ENCODE data around the gene PTPMT1. TPM values are rescaled to one million over a fixed set of nuclear protein-coding genes. Genes with fewer than 3 reads are reported as not detected.
"Not testable (repeated sequence)": the region's sequence is repeated elsewhere in the genome, so short reads cannot be mapped to it uniquely, and the experiment has no call there.

Gene PTPMT1
- polyA plus RNA-seq, 2 donors, result 38.2 to 50.7 TPM

- no peak overlapping the region for H3K4me3 ChIP-seq (ENCODE audit: low read depth in 1 of 2, low read length in 2 of 2)
- no peaks in the 10 kb centered on the region for H3K9me3 ChIP-seq (ENCODE audit: control insufficient read depth in 2 of 2, insufficient read depth in 1 of 2, low read depth in 1 of 2, low read length in 1 of 2)
- H3K27ac ChIP-seq (ENCODE audit: low read depth in 2 of 2, low read length in 1 of 2), result no peak overlapping the region
- no peaks in the 10 kb centered on the region for H3K27me3 ChIP-seq (ENCODE audit: control insufficient read depth in 1 of 2, insufficient read depth in 2 of 2, low read length in 2 of 2)
- H3K4me1 ChIP-seq (ENCODE audit: control insufficient read depth in 2 of 2, insufficient read depth in 2 of 2, low read length in 1 of 2), result no peaks in the 10 kb centered on the region
- no peaks in the 10 kb centered on the region for H3K36me3 ChIP-seq (ENCODE audit: control insufficient read depth in 2 of 2, insufficient read depth in 2 of 2, low read length in 1 of 2)
- WGBS, 2 donors, result 98% methylated on average over 1 of the region's 1 CpG
These were observed 6.7 kb upstream of the PTPMT1 start for GRCh38 chr11:47558695-47559094.

- 83 to 89% methylated on average over 2 of the region's 2 CpGs for WGBS, 2 donors
- H3K36me3 ChIP-seq (ENCODE audit: control insufficient read depth in 2 of 2, insufficient read depth in 2 of 2, low read length in 1 of 2), result no peaks in the 10 kb centered on the region
These were observed 5.0 kb upstream of the PTPMT1 start for GRCh38 chr11:47560426-47560825.

GRCh38 chr11:47562393-47562792 is 3.0 kb upstream of the PTPMT1 start:
- 83 to 98% methylated on average over 4 of the region's 4 CpGs for WGBS, 2 donors

More at GRCh38 chr11:47560426-47560825, 5.0 kb upstream of the PTPMT1 start:
- Histone ChIP-seq H3K27ac (ENCODE audit: low read depth in 2 of 2, low read length in 1 of 2) (no peak overlapping the region), H3K4me1 (ENCODE audit: control insufficient read depth in 2 of 2, insufficient read depth in 2 of 2, low read length in 1 of 2) (no peaks in the 10 kb centered on the region), H3K27me3 (ENCODE audit: control insufficient read depth in 1 of 2, insufficient read depth in 2 of 2, low read length in 2 of 2) (no peaks in the 10 kb centered on the region), H3K9me3 (ENCODE audit: control insufficient read depth in 2 of 2, insufficient read depth in 1 of 2, low read depth in 1 of 2, low read length in 1 of 2) (no peaks in the 10 kb centered on the region), H3K4me3 (ENCODE audit: low read depth in 1 of 2, low read length in 2 of 2) (no peak overlapping the region)

GRCh38 chr11:47564366-47564765 is 1.0 kb upstream of the PTPMT1 start:
- not testable (repeated sequence) for H3K27ac ChIP-seq (ENCODE audit: low read depth in 2 of 2, low read length in 1 of 2); H3K27me3 ChIP-seq (ENCODE audit: control insufficient read depth in 1 of 2, insufficient read depth in 2 of 2, low read length in 2 of 2); H3K4me3 ChIP-seq (ENCODE audit: low read depth in 1 of 2, low read length in 2 of 2); H3K36me3 ChIP-seq (ENCODE audit: control insufficient read depth in 2 of 2, insufficient read depth in 2 of 2, low read length in 1 of 2); H3K4me1 ChIP-seq (ENCODE audit: control insufficient read depth in 2 of 2, insufficient read depth in 2 of 2, low read length in 1 of 2); H3K9me3 ChIP-seq (ENCODE audit: control insufficient read depth in 2 of 2, insufficient read depth in 1 of 2, low read depth in 1 of 2, low read length in 1 of 2)
- 89 to 92% methylated on average over 10 of the region's 10 CpGs for WGBS, 2 donors

More at GRCh38 chr11:47562393-47562792, 3.0 kb upstream of the PTPMT1 start:
- not testable (repeated sequence) for H3K36me3 ChIP-seq (ENCODE audit: control insufficient read depth in 2 of 2, insufficient read depth in 2 of 2, low read length in 1 of 2); H3K27ac ChIP-seq (ENCODE audit: low read depth in 2 of 2, low read length in 1 of 2); H3K27me3 ChIP-seq (ENCODE audit: control insufficient read depth in 1 of 2, insufficient read depth in 2 of 2, low read length in 2 of 2); H3K9me3 ChIP-seq (ENCODE audit: control insufficient read depth in 2 of 2, insufficient read depth in 1 of 2, low read depth in 1 of 2, low read length in 1 of 2); H3K4me1 ChIP-seq (ENCODE audit: control insufficient read depth in 2 of 2, insufficient read depth in 2 of 2, low read length in 1 of 2); H3K4me3 ChIP-seq (ENCODE audit: low read depth in 1 of 2, low read length in 2 of 2)

GRCh38 chr11:47564933-47565339 is 463 bp upstream of the PTPMT1 start:
- Histone ChIP-seq H3K27ac (ENCODE audit: low read depth in 2 of 2, low read length in 1 of 2) (peak overlapping the region; percentile 69 to 76), H3K4me3 (ENCODE audit: low read depth in 1 of 2, low read length in 2 of 2) (peak overlapping the region; percentile 86 to 97), H3K27me3 (ENCODE audit: control insufficient read depth in 1 of 2, insufficient read depth in 2 of 2, low read length in 2 of 2) (no peaks in the 10 kb centered on the region), H3K36me3 (ENCODE audit: control insufficient read depth in 2 of 2, insufficient read depth in 2 of 2, low read length in 1 of 2) (no peaks in the 10 kb centered on the region), H3K9me3 (ENCODE audit: control insufficient read depth in 2 of 2, insufficient read depth in 1 of 2, low read depth in 1 of 2, low read length in 1 of 2) (no peaks in the 10 kb centered on the region), H3K4me1 (ENCODE audit: control insufficient read depth in 2 of 2, insufficient read depth in 2 of 2, low read length in 1 of 2) (peaks cover 0 to 2% of the 10 kb centered on the region in 2 donors)
- WGBS, 2 donors, result 11 to 14% methylated on average over 8 to 11 of the region's 11 CpGs

GRCh38 chr11:47566149-47566698 is 825 bp downstream of the PTPMT1 start:
- Histone ChIP-seq H3K4me3 (ENCODE audit: low read depth in 1 of 2, low read length in 2 of 2) (peak overlapping the region; percentile 86 to 97), H3K9me3 (ENCODE audit: control insufficient read depth in 2 of 2, insufficient read depth in 1 of 2, low read depth in 1 of 2, low read length in 1 of 2) (no peaks in the 10 kb centered on the region), H3K27me3 (ENCODE audit: control insufficient read depth in 1 of 2, insufficient read depth in 2 of 2, low read length in 2 of 2) (no peaks in the 10 kb centered on the region), H3K4me1 (ENCODE audit: control insufficient read depth in 2 of 2, insufficient read depth in 2 of 2, low read length in 1 of 2) (peaks cover 0 to 2% of the 10 kb centered on the region in 2 donors), H3K36me3 (ENCODE audit: control insufficient read depth in 2 of 2, insufficient read depth in 2 of 2, low read length in 1 of 2) (no peaks in the 10 kb centered on the region), H3K27ac (ENCODE audit: low read depth in 2 of 2, low read length in 1 of 2) (peak overlapping the region; percentile 69 to 78)
- 27 to 28% methylated on average over 17 of the region's 17 CpGs for WGBS, 2 donors

GRCh38 chr11:47569646-47570045 is 4.2 kb downstream of the PTPMT1 start:
- Histone ChIP-seq H3K36me3 (ENCODE audit: control insufficient read depth in 2 of 2, insufficient read depth in 2 of 2, low read length in 1 of 2) (peaks cover 10 to 17% of the 10 kb centered on the region in 2 donors), H3K4me1 (ENCODE audit: control insufficient read depth in 2 of 2, insufficient read depth in 2 of 2, low read length in 1 of 2) (peaks cover 0 to 9% of the 10 kb centered on the region in 2 donors), H3K4me3 (ENCODE audit: low read depth in 1 of 2, low read length in 2 of 2) (no peak overlapping the region), H3K27ac (ENCODE audit: low read depth in 2 of 2, low read length in 1 of 2) (no peak overlapping the region), H3K27me3 (ENCODE audit: control insufficient read depth in 1 of 2, insufficient read depth in 2 of 2, low read length in 2 of 2) (no peaks in the 10 kb centered on the region), H3K9me3 (ENCODE audit: control insufficient read depth in 2 of 2, insufficient read depth in 1 of 2, low read depth in 1 of 2, low read length in 1 of 2) (no peaks in the 10 kb centered on the region)
- 98% methylated on average over 7 of the region's 7 CpGs for WGBS, 2 donors

GRCh38 chr11:47570651-47571356 is 5.4 kb downstream of the PTPMT1 start:
- H3K27me3 ChIP-seq (ENCODE audit: control insufficient read depth in 1 of 2, insufficient read depth in 2 of 2, low read length in 2 of 2), result no peaks in the 10 kb centered on the region
- no peak overlapping the region for H3K27ac ChIP-seq (ENCODE audit: low read depth in 2 of 2, low read length in 1 of 2)
- peaks cover 0 to 8% of the 10 kb centered on the region in 2 donors for H3K4me1 ChIP-seq (ENCODE audit: control insufficient read depth in 2 of 2, insufficient read depth in 2 of 2, low read length in 1 of 2)
- H3K9me3 ChIP-seq (ENCODE audit: control insufficient read depth in 2 of 2, insufficient read depth in 1 of 2, low read depth in 1 of 2, low read length in 1 of 2), result no peaks in the 10 kb centered on the region
- 84 to 89% methylated on average over 3 of the region's 3 CpGs for whole genome bisulfite sequencing, 2 donors
- H3K36me3 ChIP-seq (ENCODE audit: control insufficient read depth in 2 of 2, insufficient read depth in 2 of 2, low read length in 1 of 2), result peaks cover 10 to 19% of the 10 kb centered on the region in 2 donors
- no peak overlapping the region for H3K4me3 ChIP-seq (ENCODE audit: low read depth in 1 of 2, low read length in 2 of 2)

- H3K9me3 ChIP-seq (ENCODE audit: control insufficient read depth in 2 of 2, insufficient read depth in 1 of 2, low read depth in 1 of 2, low read length in 1 of 2), result no peaks in the 10 kb centered on the region
- no peaks in the 10 kb centered on the region for H3K27me3 ChIP-seq (ENCODE audit: control insufficient read depth in 1 of 2, insufficient read depth in 2 of 2, low read length in 2 of 2)
- H3K4me1 ChIP-seq (ENCODE audit: control insufficient read depth in 2 of 2, insufficient read depth in 2 of 2, low read length in 1 of 2), result peaks cover 0 to 7% of the 10 kb centered on the region in 2 donors
- H3K36me3 ChIP-seq (ENCODE audit: control insufficient read depth in 2 of 2, insufficient read depth in 2 of 2, low read length in 1 of 2), result peaks cover 10 to 21% of the 10 kb centered on the region in 2 donors
- 62 to 66% methylated on average over 4 of the region's 4 CpGs for WGBS, 2 donors
- no peak overlapping the region for H3K4me3 ChIP-seq (ENCODE audit: low read depth in 1 of 2, low read length in 2 of 2)
- peak overlapping the region in 1 of 2 donors; percentile 24 for H3K27ac ChIP-seq (ENCODE audit: low read depth in 2 of 2, low read length in 1 of 2)
These were observed 5.9 kb downstream of the PTPMT1 start for GRCh38 chr11:47571357-47571729.

GRCh38 chr11:47571895-47572294 is 6.5 kb downstream of the PTPMT1 start:
- H3K4me1 ChIP-seq (ENCODE audit: control insufficient read depth in 2 of 2, insufficient read depth in 2 of 2, low read length in 1 of 2), result peaks cover 0 to 7% of the 10 kb centered on the region in 2 donors
- H3K36me3 ChIP-seq (ENCODE audit: control insufficient read depth in 2 of 2, insufficient read depth in 2 of 2, low read length in 1 of 2), result peaks cover 10 to 21% of the 10 kb centered on the region in 2 donors
- no peak overlapping the region for H3K4me3 ChIP-seq (ENCODE audit: low read depth in 1 of 2, low read length in 2 of 2)
- H3K9me3 ChIP-seq (ENCODE audit: control insufficient read depth in 2 of 2, insufficient read depth in 1 of 2, low read depth in 1 of 2, low read length in 1 of 2), result no peaks in the 10 kb centered on the region
- 54 to 67% methylated on average over 1 of the region's 1 CpG for WGBS, 2 donors
- H3K27ac ChIP-seq (ENCODE audit: low read depth in 2 of 2, low read length in 1 of 2), result no peak overlapping the region
- H3K27me3 ChIP-seq (ENCODE audit: control insufficient read depth in 1 of 2, insufficient read depth in 2 of 2, low read length in 2 of 2), result no peaks in the 10 kb centered on the region

Data from esophagus (tissue), 2 donors.